H1 (cell line): Measurements from ENCODE around the gene CST11. TPM values are rescaled to one million over a fixed set of nuclear protein-coding genes. Genes with fewer than 3 reads are reported as not detected.

Experiments used
- CBX5 ChIP-seq: fragments of 300-800, 300-1000 bp; sonication (generic); IDR thresholded peaks from 2 replicates; pipeline ENCODE4 v1.7.1; 2016; ENCODE audit warnings: antibody characterized with exemption, low read length, low read depth
- CHD7 ChIP-seq: fragments of 300-600 bp; sonication (generic); IDR thresholded peaks from 2 replicates; pipeline ENCODE4 v1.7.1; 2012; ENCODE audit warnings: low read length, moderate library complexity, mild to moderate bottlenecking, inconsistent platforms; ENCODE audit not compliant: insufficient replicate concordance
- CTBP2 ChIP-seq: IDR thresholded peaks from 2 replicates; pipeline ENCODE4 v1.7.0; 2011; ENCODE audit warnings: borderline replicate concordance, mild to moderate bottlenecking, moderate library complexity, mixed read lengths, low read length; ENCODE audit not compliant: insufficient read depth, insufficient read length
- GTF2F1 ChIP-seq: IDR thresholded peaks from 2 replicates; pipeline ENCODE4 v1.6.1; 2012; ENCODE audit warnings: low read depth, low read length, improper control_type of control experiment, borderline replicate concordance
- MAFK ChIP-seq: IDR thresholded peaks from 2 replicates; pipeline ENCODE4 v1.6.1; 2012; ENCODE audit warnings: low read depth, mild to moderate bottlenecking, improper control_type of control experiment, low read length
- SIRT6 ChIP-seq: IDR thresholded peaks from one replicate; pipeline ENCODE4 v1.7.1; 2012; ENCODE audit warnings: low read length, inconsistent platforms
- polyA plus RNA-seq, 7 experiments: library from polyadenylated mRNA; depleted of rRNA in 3 of 7; stranded (reverse) in 5 of 7; unstranded in 2 of 7; fragments of >200 nt in 5 of 7; fragments of 200-250 nt in 2 of 7; gene quantifications; 1 replicate in 5 of 7; 2 replicates in 1 of 7; 4 replicates in 1 of 7; pipeline versions ENCODE4 v1.2.1 to v1.2.3, GENCODE V29; 2011 to 2013; ENCODE audit warnings: missing spikeins in 2 of 7, mixed read lengths in 2 of 7
- total RNA-seq: library from RNA; stranded (reverse); fragmentation: NEBNext Ultra II Directional; extraction: Animal tissue kit (Norgen Biotek cat#: 25700); gene quantifications from 2 replicates; pipeline ENCODE4 v1.2.1, GENCODE V29; 2021

Gene CST11
- total and polyA plus RNA-seq, 2 of the 8 experiments (the other 6 are each of a cell fraction or from before 2014, with no cell fraction given): 2.0 TPM; not detected in 1

GRCh38 chr20:23412026-23412425 is 40.6 kb downstream of the CST11 start (continued):
- TF ChIP-seq CHD7 (no peak), MAFK (no peak), CTBP2 (no peak), GTF2F1 (no peak), SIRT6 (no peak), CBX5 (no peak)
